Hepatocyte (in vitro differentiated cells): ENCODE data around the gene LIMA1. TPM values are rescaled to one million over a fixed set of nuclear protein-coding genes. Genes with fewer than 3 reads are reported as not detected.

Experiments
- DNase-seq: peaks from one replicate; pipeline ENCODE4 v3.0.0-alpha.2; 2016; ENCODE audit warnings: low spot score
- H2AFZ ChIP-seq: fragments of 200-600 bp; sonication (generic); 2 replicates; pipeline ENCODE4 v1.6.0; 2016; ENCODE audit warnings: antibody characterized with exemption, mild to moderate bottlenecking
- H3K27ac ChIP-seq: fragments of 200-600 bp; sonication (generic); 2 replicates; pipeline ENCODE4 v1.5.1; 2016; ENCODE audit warnings: mild to moderate bottlenecking
- H3K27me3 ChIP-seq: fragments of 200-600 bp; sonication (generic); 2 replicates; pipeline ENCODE4 v1.6.1; 2016
- H3K36me3 ChIP-seq: fragments of 200-600 bp; sonication (generic); replicated peaks from 2 replicates; pipeline ENCODE4 v1.5.1; 2016; ENCODE audit warnings: low read depth; ENCODE audit not compliant: insufficient read depth
- H3K4me1 ChIP-seq: fragments of 200-600 bp; sonication (generic); 2 replicates; pipeline ENCODE4 v1.5.1; 2016; ENCODE audit warnings: mild to moderate bottlenecking, moderate library complexity; ENCODE audit not compliant: insufficient read depth
- H3K4me2 ChIP-seq: fragments of 200-600 bp; sonication (generic); 2 replicates; pipeline ENCODE4 v1.6.0; 2016
- H3K4me3 ChIP-seq: fragments of 200-600 bp; sonication (generic); 2 replicates; pipeline ENCODE4 v1.5.1; 2016; ENCODE audit warnings: mild to moderate bottlenecking
- H3K79me2 ChIP-seq: fragments of 200-600 bp; sonication (generic); 2 replicates; pipeline ENCODE4 v1.6.0; 2017; ENCODE audit warnings: mild to moderate bottlenecking
- H3K9me2 ChIP-seq: fragments of 200-600 bp; sonication (generic); replicated peaks from 2 replicates; pipeline ENCODE4 v1.6.0; 2017; ENCODE audit warnings: mild to moderate bottlenecking; ENCODE audit not compliant: insufficient read depth
- H3K9me3 ChIP-seq: fragments of 200-600 bp; sonication (generic); 2 replicates; pipeline ENCODE4 v1.5.1; 2016; ENCODE audit warnings: low read depth, mild to moderate bottlenecking
- H4K20me1 ChIP-seq: fragments of 200-600 bp; sonication (generic); 2 replicates; pipeline ENCODE4 v1.6.0; 2016; ENCODE audit warnings: mild to moderate bottlenecking; ENCODE audit not compliant: insufficient read depth, poor library complexity, severe bottlenecking
- CTCF ChIP-seq: fragments of 200-600 bp; sonication (generic); IDR thresholded peaks from 2 replicates; pipeline ENCODE4 v1.5.1; 2016; ENCODE audit warnings: antibody characterized with exemption, mild to moderate bottlenecking; ENCODE audit not compliant: poor library complexity
- EZH2 ChIP-seq: fragments of 200-600 bp; sonication (generic); IDR thresholded peaks from 2 replicates; pipeline ENCODE4 v1.6.1; 2016; ENCODE audit warnings: antibody characterized with exemption, mild to moderate bottlenecking, borderline replicate concordance
- EZH2phosphoT487 ChIP-seq: fragments of 200-600 bp; sonication (generic); IDR thresholded peaks from one replicate; pipeline ENCODE4 v1.6.1; 2018; ENCODE audit warnings: antibody characterized with exemption, mild to moderate bottlenecking, low read depth, moderate library complexity; ENCODE audit not compliant: unreplicated experiment, severe bottlenecking
- WGBS: methylation state at CpG from one replicate; pipeline ENCODE4 v1.1.6; 2016; ENCODE audit warnings: low lambda C conversion rate; ENCODE audit errors: missing lambda C conversion rate; 5-methylcytosine and 5-hydroxymethylcytosine counted together
- polyA plus RNA-seq: library from polyadenylated mRNA; unstranded; fragments of >200 nt; fragmentation: Nextera tagmentation; extraction: Ambion mirVana; gene quantifications from 2 replicates; pipeline ENCODE4 v1.2.1, GENCODE V29; 2016
- total RNA-seq: library from RNA; depleted of rRNA; stranded (reverse); fragments of >200 nt; gene quantifications from 2 replicates; pipeline ENCODE4 v1.2.3, GENCODE V29; 2014

The LIMA1 gene
- total and polyA plus RNA-seq, 2 experiments from 2014 or later, result 54.8 to 84.4 TPM

- no peak for TF ChIP-seq EZH2phosphoT487
- TF ChIP-seq EZH2, result no peak
- no peak for TF ChIP-seq CTCF
- peak overlapping the region; percentile 27 for H3K4me2 ChIP-seq
- no peaks in the 10 kb centered on the region for H3K36me3 ChIP-seq
- H4K20me1 ChIP-seq, result no peaks in the 10 kb centered on the region
- H3K79me2 ChIP-seq, result no peaks in the 10 kb centered on the region
- no peaks in the 10 kb centered on the region for H3K27me3 ChIP-seq
- no peak overlapping the region for H3K4me3 ChIP-seq
- H3K4me1 ChIP-seq, result peaks cover 33% of the 10 kb centered on the region
- H3K9me2 ChIP-seq, result no peaks in the 10 kb centered on the region
- WGBS, result 70% methylated on average over 4 of the region's 4 CpGs
- no peak overlapping the region for H2AFZ ChIP-seq
- DNase-seq, result peak; percentile 55
- peak overlapping the region; percentile 89 for H3K27ac ChIP-seq
- no peaks in the 10 kb centered on the region for H3K9me3 ChIP-seq
Measured at GRCh38 chr12:50188241-50188781, 95.0 kb downstream of the LIMA1 start.

- Histone ChIP-seq H3K36me3 (no peaks in the 10 kb centered on the region), H3K79me2 (no peaks in the 10 kb centered on the region), H3K4me1 (peaks cover 33% of the 10 kb centered on the region), H3K4me2 (no peak overlapping the region), H2AFZ (no peak overlapping the region), H3K9me2 (no peaks in the 10 kb centered on the region), H3K27ac (peak overlapping the region; percentile 89), H3K4me3 (no peak overlapping the region), H3K9me3 (no peaks in the 10 kb centered on the region), H3K27me3 (no peaks in the 10 kb centered on the region), H4K20me1 (no peaks in the 10 kb centered on the region)
- WGBS, result 69% methylated on average over 7 of the region's 7 CpGs
- no peak for TF ChIP-seq CTCF
- no peak for TF ChIP-seq EZH2phosphoT487
- no peak for TF ChIP-seq EZH2
- no peak for DNase-seq
Measured at GRCh38 chr12:50187084-50187900, 96.0 kb downstream of the LIMA1 start.

DNA sequence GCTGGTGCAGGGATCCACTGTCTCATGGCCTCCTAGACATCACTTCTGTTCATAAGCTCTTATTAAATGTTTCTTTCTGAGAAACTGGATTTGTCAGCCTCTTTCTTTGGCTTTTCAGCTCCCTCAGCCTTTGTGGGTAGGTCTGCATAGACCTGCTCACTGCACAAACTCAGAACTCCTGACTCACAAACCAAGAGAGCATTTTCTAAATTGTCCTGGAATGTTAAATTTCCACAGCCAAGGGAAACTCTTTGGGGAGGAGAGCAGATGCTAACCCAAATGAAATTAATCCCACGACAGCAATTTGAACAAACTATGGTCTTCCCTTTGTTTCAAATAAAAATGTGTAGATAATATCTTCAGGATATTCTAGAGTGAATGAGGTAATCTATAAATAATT lies 96.6 kb downstream of the LIMA1 start:
- DNase-seq, result no peak
- no peaks in the 10 kb centered on the region for H3K9me2 ChIP-seq
- no peaks in the 10 kb centered on the region for H3K9me3 ChIP-seq
- no peak overlapping the region for H3K4me2 ChIP-seq
- no peaks in the 10 kb centered on the region for H3K79me2 ChIP-seq
- no peaks in the 10 kb centered on the region for H4K20me1 ChIP-seq
- 88% methylated on average over 1 of the region's 1 CpG for WGBS
- peaks cover 33% of the 10 kb centered on the region for H3K4me1 ChIP-seq
- no peaks in the 10 kb centered on the region for H3K27me3 ChIP-seq
- H2AFZ ChIP-seq, result no peak overlapping the region
- peak overlapping the region; percentile 48 for H3K27ac ChIP-seq
- H3K4me3 ChIP-seq, result no peak overlapping the region
- no peaks in the 10 kb centered on the region for H3K36me3 ChIP-seq
- TF ChIP-seq EZH2phosphoT487 (no peak), EZH2 (no peak), CTCF (no peak)
